Ovary (tissue), 3 donors: ENCODE measurements around the gene NECTIN1.

Experiments
- CTCF ChIP-seq, 3 donors: fragments of 450-650 bp in 2 of 3; fragments of 200-600 bp in 1 of 3; IDR thresholded peaks; one replicate each; pipeline versions ENCODE4 v1.5.1 to v1.8.0; 2016 to 2022; ENCODE audit warnings: antibody characterized with exemption in 3 of 3, mild to moderate bottlenecking in 1 of 3
- POLR2A ChIP-seq: fragments of 450-650 bp; IDR thresholded peaks from one replicate; pipeline ENCODE4 v1.6.1; 2017; ENCODE audit warnings: antibody characterized with exemption, mild to moderate bottlenecking, moderate library complexity
- donor health status: DM: no; HTN: no; CAD: no.

- no peak for TF ChIP-seq CTCF (IDR thresholded peaks at IDR 0.05)
- TF ChIP-seq POLR2A, result no peak
Observed at GRCh38 chr11:119705362-119705761, 23.6 kb downstream of the NECTIN1 start.
